Measurements from ENCODE around the gene RBM4. TPM values are rescaled to one million over a fixed set of nuclear protein-coding genes. Genes with fewer than 3 reads are reported as not detected.

RBM4 gene
- total and polyA plus RNA-seq, 2 of the 13 experiments (the other 11 are each of a cell fraction or from before 2014, with no cell fraction given) = 126 to 136 TPM

DNA sequence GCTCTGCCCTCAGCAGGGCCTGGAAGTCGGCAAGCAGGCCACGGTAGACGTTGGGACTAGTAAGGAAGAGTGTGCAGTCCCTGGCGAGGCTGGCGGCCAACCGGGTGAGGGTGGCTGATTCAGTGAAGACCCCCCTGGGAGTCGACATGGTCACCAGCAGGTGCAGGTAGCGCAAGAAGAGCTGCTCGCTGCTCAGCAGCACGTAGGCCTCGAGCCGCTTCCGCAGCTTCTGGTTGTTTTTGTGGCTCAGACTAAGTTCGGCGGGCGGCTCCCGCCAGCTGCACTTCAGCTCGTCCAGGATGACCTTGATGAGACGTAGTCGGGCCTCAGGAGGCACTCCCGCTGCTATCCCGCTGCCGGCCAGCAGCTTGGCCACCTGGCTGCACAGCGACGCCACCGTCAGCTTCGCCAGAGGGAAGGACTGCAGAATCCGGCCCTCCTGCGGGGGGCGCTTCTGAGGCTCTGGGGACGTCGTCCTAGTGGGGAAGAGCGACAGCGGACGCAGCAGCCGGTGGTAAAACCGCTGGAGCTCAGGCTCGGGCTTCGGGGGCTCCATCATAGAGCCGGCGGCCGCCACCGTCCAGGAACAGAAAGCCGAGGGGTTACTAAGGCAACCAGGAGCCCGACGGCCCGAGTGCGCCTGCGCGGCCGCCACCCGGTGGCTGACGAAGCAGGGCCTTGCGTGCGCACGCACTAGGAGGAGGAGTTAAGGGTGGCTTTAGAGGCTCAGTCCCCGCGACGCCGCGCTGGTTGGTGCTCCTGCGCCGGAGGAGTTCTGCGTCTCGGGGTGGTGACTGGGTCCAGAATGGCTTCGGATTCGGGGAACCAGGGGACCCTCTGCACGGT, 45.8 kb upstream of the RBM4 start, which contains the start of the genes CCDC87 and CCS (continued):
- TF ChIP-seq ZNF574 (CRISPR knock-in tag; IDR thresholded peaks at IDR 0.05) (peak; percentile 89), KAT7 (CRISPR knock-in tag; IDR thresholded peaks at IDR 0.05; ENCODE audit: borderline replicate concordance) (0 out of 2 replicates have a peak, but pooled peaks have one; percentile 69), ZNF746 (CRISPR knock-in tag; IDR thresholded peaks at IDR 0.05) (no peak; the same call in 1 of the 2 replicates), CTCF (CRISPR knock-in tag; IDR thresholded peaks at IDR 0.05) (peak; percentile 85), KAT8 (CRISPR knock-in tag; IDR thresholded peaks at IDR 0.05) (peak; percentile 78), SIN3B (IDR thresholded peaks at IDR 0.05; ENCODE audit: low read length) (no peak; the same call in 1 of the 2 replicates), ZNF484 (CRISPR knock-in tag; IDR thresholded peaks at IDR 0.05; ENCODE audit: borderline replicate concordance, low read depth) (no peak), ATRX (CRISPR knock-in tag; IDR thresholded peaks at IDR 0.05; ENCODE audit: borderline replicate concordance) (no peak), STAT5B (CRISPR knock-in tag; IDR thresholded peaks at IDR 0.05) (0 out of 2 replicates have a peak, but pooled peaks have one; percentile 22), RBFOX2 (IDR thresholded peaks at IDR 0.05; ENCODE audit: low read depth, low read length) (peak; percentile 87), MEF2D (CRISPR knock-in tag; IDR thresholded peaks at IDR 0.05) (peak; percentile 82), SOX13 (IDR thresholded peaks at IDR 0.05) (no peak), SOX13 (CRISPR knock-in tag; conservative IDR thresholded peaks at IDR 0.05 in 1 of 2, IDR thresholded peaks at IDR 0.05 in 1 of 2) (peak in 1 of 2 experiments; percentile 51; a peak in 2 of 4 replicates), HOXD1 (CRISPR knock-in tag; IDR thresholded peaks at IDR 0.05) (peak; percentile 45; the same call in 1 of the 2 replicates)
- TF ChIP-seq, protein P1, sequence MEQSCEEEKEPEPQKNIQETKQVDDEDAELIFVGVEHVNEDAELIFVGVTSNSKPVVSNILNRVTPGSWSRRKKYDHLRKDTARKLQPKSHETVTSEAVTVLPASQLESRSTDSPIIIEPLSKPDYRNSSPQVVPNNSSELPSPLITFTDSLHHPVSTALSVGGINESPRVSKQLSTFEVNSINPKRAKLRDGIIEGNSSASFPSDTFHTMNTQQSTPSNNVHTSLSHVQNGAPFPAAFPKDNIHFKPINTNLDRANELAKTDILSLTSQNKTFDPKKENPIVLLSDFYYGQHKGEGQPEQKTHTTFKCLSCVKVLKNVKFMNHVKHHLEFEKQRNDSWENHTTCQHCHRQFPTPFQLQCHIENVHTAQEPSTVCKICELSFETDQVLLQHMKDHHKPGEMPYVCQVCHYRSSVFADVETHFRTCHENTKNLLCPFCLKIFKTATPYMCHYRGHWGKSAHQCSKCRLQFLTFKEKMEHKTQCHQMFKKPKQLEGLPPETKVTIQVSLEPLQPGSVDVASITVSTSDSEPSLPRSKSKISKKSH (CRISPR knock-in tag; IDR thresholded peaks at IDR 0.05; ENCODE audit: borderline replicate concordance) = peak; percentile 78; the same call in 1 of the 2 replicates
- TF ChIP-seq, protein P2, sequence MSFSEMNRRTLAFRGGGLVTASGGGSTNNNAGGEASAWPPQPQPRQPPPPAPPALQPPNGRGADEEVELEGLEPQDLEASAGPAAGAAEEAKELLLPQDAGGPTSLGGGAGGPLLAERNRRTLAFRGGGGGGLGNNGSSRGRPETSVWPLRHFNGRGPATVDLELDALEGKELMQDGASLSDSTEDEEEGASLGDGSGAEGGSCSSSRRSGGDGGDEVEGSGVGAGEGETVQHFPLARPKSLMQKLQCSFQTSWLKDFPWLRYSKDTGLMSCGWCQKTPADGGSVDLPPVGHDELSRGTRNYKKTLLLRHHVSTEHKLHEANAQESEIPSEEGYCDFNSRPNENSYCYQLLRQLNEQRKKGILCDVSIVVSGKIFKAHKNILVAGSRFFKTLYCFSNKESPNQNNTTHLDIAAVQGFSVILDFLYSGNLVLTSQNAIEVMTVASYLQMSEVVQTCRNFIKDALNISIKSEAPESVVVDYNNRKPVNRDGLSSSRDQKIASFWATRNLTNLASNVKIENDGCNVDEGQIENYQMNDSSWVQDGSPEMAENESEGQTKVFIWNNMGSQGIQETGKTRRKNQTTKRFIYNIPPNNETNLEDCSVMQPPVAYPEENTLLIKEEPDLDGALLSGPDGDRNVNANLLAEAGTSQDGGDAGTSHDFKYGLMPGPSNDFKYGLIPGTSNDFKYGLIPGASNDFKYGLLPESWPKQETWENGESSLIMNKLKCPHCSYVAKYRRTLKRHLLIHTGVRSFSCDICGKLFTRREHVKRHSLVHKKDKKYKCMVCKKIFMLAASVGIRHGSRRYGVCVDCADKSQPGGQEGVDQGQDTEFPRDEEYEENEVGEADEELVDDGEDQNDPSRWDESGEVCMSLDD (CRISPR knock-in tag; IDR thresholded peaks at IDR 0.05; ENCODE audit: borderline replicate concordance) = 0 out of 2 replicates have a peak, but pooled peaks have one; percentile 8
- TF ChIP-seq, protein P3, sequence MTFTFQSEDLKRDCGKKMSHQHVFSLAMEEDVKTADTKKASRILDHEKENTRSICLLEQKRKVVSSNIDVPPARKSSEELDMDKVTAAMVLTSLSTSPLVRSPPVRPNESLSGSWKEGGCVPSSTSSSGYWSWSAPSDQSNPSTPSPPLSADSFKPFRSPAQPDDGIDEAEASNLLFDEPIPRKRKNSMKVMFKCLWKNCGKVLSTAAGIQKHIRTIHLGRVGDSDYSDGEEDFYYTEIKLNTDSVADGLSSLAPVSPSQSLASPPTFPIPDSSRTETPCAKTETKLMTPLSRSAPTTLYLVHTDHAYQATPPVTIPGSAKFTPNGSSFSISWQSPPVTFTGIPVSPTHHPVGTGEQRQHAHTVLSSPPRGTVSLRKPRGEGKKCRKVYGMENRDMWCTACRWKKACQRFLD (CRISPR knock-in tag; IDR thresholded peaks at IDR 0.05; ENCODE audit: borderline replicate concordance) = peak; percentile 84; the same call in 1 of the 2 replicates

All from HepG2 (cell line).